Aorta (tissue), 5 donors: ENCODE results near the gene ARID4A. TPM values are rescaled to one million over a fixed set of nuclear protein-coding genes. Genes with fewer than 3 reads are reported as not detected.

Experiments
- ATAC-seq: fragments of 200-7000 bp; cut with Tn5 transposase; one replicate; pipeline ENCODE4 v1.9.1; 2022; ENCODE audit warnings: moderate library complexity; ENCODE audit not compliant: low FRiP score
- DNase-seq, 2 donors: peaks; one replicate each; pipeline ENCODE4 v3.0.0-alpha.2; 2020
- H3K27ac ChIP-seq, 2 donors: one replicate each; pipeline ENCODE4 v1.5.1; 2013; ENCODE audit warnings: low read length in 2 of 2, mild to moderate bottlenecking in 2 of 2, moderate library complexity in 2 of 2, control low read depth in 1 of 2, inconsistent platforms in 1 of 2, low read depth in 1 of 2
- H3K27me3 ChIP-seq, 2 donors: one replicate each; pipeline ENCODE4 v1.6.1; 2013; ENCODE audit warnings: control low read depth in 1 of 2, low read length in 1 of 2, mild to moderate bottlenecking in 1 of 2, moderate library complexity in 1 of 2; ENCODE audit not compliant: insufficient read depth in 2 of 2, control insufficient read depth in 1 of 2
- H3K36me3 ChIP-seq, 2 donors: one replicate each; pipeline ENCODE4 v1.6.1; 2013; ENCODE audit warnings: control low read depth in 1 of 2, low read length in 1 of 2, mild to moderate bottlenecking in 1 of 2; ENCODE audit not compliant: insufficient read depth in 2 of 2, control insufficient read depth in 1 of 2
- H3K4me1 ChIP-seq, 2 donors: one replicate each; pipeline ENCODE4 v1.6.1; 2013; ENCODE audit warnings: low read length in 2 of 2, control low read depth in 1 of 2, mild to moderate bottlenecking in 1 of 2, moderate library complexity in 1 of 2; ENCODE audit not compliant: insufficient read depth in 2 of 2, control insufficient read depth in 1 of 2
- H3K4me3 ChIP-seq, 2 donors: one replicate each; pipeline ENCODE4 v1.5.1; 2013; ENCODE audit warnings: low read length in 2 of 2, control low read depth in 1 of 2, mild to moderate bottlenecking in 1 of 2
- H3K9me3 ChIP-seq: one replicate; pipeline ENCODE4 v1.6.1; 2013; ENCODE audit warnings: mild to moderate bottlenecking, low read length; ENCODE audit not compliant: control insufficient read depth
- WGBS, 2 donors: extraction: QIAGEN DNeasy Blood & Tissue Kit; methylation state at CpG; one replicate each; pipeline ENCODE4 v1.1.7; 2013; 5-methylcytosine and 5-hydroxymethylcytosine counted together
- intact Hi-C, 2 donors: fragments of 100-400 bp; cut with DNase I; formaldehyde crosslinking; loops; one replicate each; pipeline versions ENCODE4 v1.14.2 to v1.15.0; 2022
- polyA plus RNA-seq, 2 donors: library from polyadenylated mRNA; stranded (reverse); fragments of 200-250 nt; gene quantifications; one replicate each; pipeline ENCODE4 v1.2.3, GENCODE V29; 2013
- total RNA-seq, 2 donors: library from RNA; stranded (reverse); fragmentation: NEBNext Ultra II Directional; extraction: Animal tissue kit (Norgen Biotek cat#: 25700); gene quantifications; one replicate each; pipeline ENCODE4 v1.2.1, GENCODE V29; 2021
- donor health status: healthy with polysubstance abuse.
- donor health status: Bipolar disorder and iron deficiency.
- donor health status: DM: no; HTN: no; CAD: no.
- donor health status: DM: no; HTN: no; CAD: no.
- donor health status: DM: yes; HTN: yes; CAD: no.

ARID4A gene
- total and polyA plus RNA-seq, 4 donors = 7.8 to 55.9 (median 20.1) TPM

- Histone ChIP-seq H3K9me3 (no peaks in the 10 kb centered on the region), H3K27ac (no peak overlapping the region), H3K4me1 (no peaks in the 10 kb centered on the region), H3K36me3 (peaks cover 0 to 2% of the 10 kb centered on the region in 2 donors), H3K27me3 (no peaks in the 10 kb centered on the region), H3K4me3 (no peak overlapping the region)
- ATAC-seq = no peak
- WGBS, 2 donors = 94 to 95% methylated on average over 3 of the region's 3 CpGs
- DNase-seq = no peak
- intact Hi-C loops = no loop called here
Measured at GRCh38 chr14:58362798-58363412, 64.5 kb downstream of the ARID4A start.

GRCh38 chr14:58364316-58364715 is 66.0 kb downstream of the ARID4A start:
- 90% methylated on average over 4 of the region's 4 CpGs for WGBS, 2 donors
- no peaks in the 10 kb centered on the region for H3K4me1 ChIP-seq
- peaks cover 0 to 4% of the 10 kb centered on the region in 2 donors for H3K36me3 ChIP-seq
- intact Hi-C loops = no loop called here
- DNase-seq (no peak), ATAC-seq (no peak)
- H3K9me3 ChIP-seq = no peaks in the 10 kb centered on the region
- no peak overlapping the region for H3K4me3 ChIP-seq
- H3K27me3 ChIP-seq = no peaks in the 10 kb centered on the region
- no peak overlapping the region for H3K27ac ChIP-seq

GRCh38 chr14:58367296-58367695 is 68.9 kb downstream of the ARID4A start:
- intact Hi-C loops = no loop called here
- ATAC-seq (no peak), DNase-seq (no peak)
- no peaks in the 10 kb centered on the region for H3K27me3 ChIP-seq
- H3K4me3 ChIP-seq = no peak overlapping the region
- 65 to 79% methylated on average over 3 of the region's 3 CpGs for WGBS, 2 donors
- H3K36me3 ChIP-seq = peaks cover 0 to 4% of the 10 kb centered on the region in 2 donors
- H3K9me3 ChIP-seq = no peaks in the 10 kb centered on the region
- peaks cover 0 to 2% of the 10 kb centered on the region in 2 donors for H3K4me1 ChIP-seq
- H3K27ac ChIP-seq = no peak overlapping the region

- H3K36me3 ChIP-seq = peaks cover 0 to 4% of the 10 kb centered on the region in 2 donors
- intact Hi-C loops = no loop called here
- H3K27me3 ChIP-seq = no peaks in the 10 kb centered on the region
- H3K27ac ChIP-seq = peak overlapping the region in 1 of 2 donors; percentile 2
- no peak for ATAC-seq
- no peak overlapping the region for H3K4me3 ChIP-seq
- no peak for DNase-seq
- H3K4me1 ChIP-seq = peaks cover 0 to 2% of the 10 kb centered on the region in 2 donors
- H3K9me3 ChIP-seq = no peaks in the 10 kb centered on the region
- WGBS, 2 donors = 61 to 62% methylated on average over 1 of the region's 1 CpG
Measured at GRCh38 chr14:58368956-58369355, 70.6 kb downstream of the ARID4A start.

- H3K27me3 ChIP-seq = no peaks in the 10 kb centered on the region
- ATAC-seq (no peak), DNase-seq (no peak)
Measured at GRCh38 chr14:58376791-58377190, 78.4 kb downstream of the ARID4A start.

GRCh38 chr14:58390830-58391229 is 92.5 kb downstream of the ARID4A start:
- no peaks in the 10 kb centered on the region for H3K27me3 ChIP-seq
- no peaks in the 10 kb centered on the region for H3K36me3 ChIP-seq
- intact Hi-C loops = loop anchor here in 1 of 2 donors (10.0 kb wide), 1 partner anchor 266 kb away; no protein-coding TSS in a partner anchor
- WGBS, 2 donors = 86 to 94% methylated on average over 2 of the region's 2 CpGs
- no peaks in the 10 kb centered on the region for H3K9me3 ChIP-seq
- no peak for ATAC-seq
- DNase-seq = no peak
- H3K4me3 ChIP-seq = no peak overlapping the region
- no peak overlapping the region for H3K27ac ChIP-seq
- no peaks in the 10 kb centered on the region for H3K4me1 ChIP-seq

More at GRCh38 chr14:58376791-58377190, 78.4 kb downstream of the ARID4A start:
- H3K4me3 ChIP-seq = no peak overlapping the region
- H3K36me3 ChIP-seq = no peaks in the 10 kb centered on the region
- no peaks in the 10 kb centered on the region for H3K9me3 ChIP-seq
- no peaks in the 10 kb centered on the region for H3K4me1 ChIP-seq
- intact Hi-C loops = no loop called here
- H3K27ac ChIP-seq = no peak overlapping the region

- no peak for ATAC-seq
- Histone ChIP-seq H3K9me3 (no peaks in the 10 kb centered on the region), H3K4me1 (no peaks in the 10 kb centered on the region), H3K36me3 (no peaks in the 10 kb centered on the region), H3K27me3 (no peaks in the 10 kb centered on the region), H3K4me3 (peak overlapping the region; percentile 29 to 48), H3K27ac (no peak overlapping the region)
- DNase-seq = no peak
- WGBS, 2 donors = 13 to 14% methylated on average over 10 of the region's 10 CpGs
- intact Hi-C loops = loop anchor here in 1 of 2 donors (10.0 kb wide), 1 partner anchor 271 kb away; no protein-coding TSS in a partner anchor
Measured at GRCh38 chr14:58395562-58395811, 97.1 kb downstream of the ARID4A start.

- H3K4me1 ChIP-seq = no peaks in the 10 kb centered on the region
- peak; percentile 93 for ATAC-seq
- H3K36me3 ChIP-seq = no peaks in the 10 kb centered on the region
- peak within 1 kb of the TSS in 1 of 2 donors; percentile 41 for H3K27ac ChIP-seq
- H3K9me3 ChIP-seq = no peaks in the 10 kb centered on the region
- peak within 1 kb of the TSS; percentile 48 to 77 for H3K4me3 ChIP-seq
- DNase-seq = peak; percentile 82 to 92
- intact Hi-C loops = loop anchor here in 1 of 2 donors (10.0 kb wide), 1 partner anchor 271 kb away; no protein-coding TSS in a partner anchor
- WGBS, 2 donors = 8% methylated on average over 75 to 86 of the region's 86 CpGs
- no peaks in the 10 kb centered on the region for H3K27me3 ChIP-seq
Measured at GRCh38 chr14:58395812-58396788, 97.7 kb downstream of the ARID4A start, which contains the start of gene TOMM20L. TOMM20L (plus strand) TSS chr14:58395930; CDS start chr14:58395958, 28 bp downstream.
